WTC11 (cell line): ENCODE results near the gene GPBP1L1. TPM values are rescaled to one million over a fixed set of nuclear protein-coding genes. Genes with fewer than 3 reads are reported as not detected.

Experiments
- ATAC-seq: fragments of 200-7000 bp; cut with Tn5 transposase; 2 replicates; pipeline ENCODE4 v1.10.0; 2021; ENCODE audit warnings: mild to moderate bottlenecking, moderate library complexity
- Bru-seq: library from RNA; stranded (reverse); fragments of 400-500 nt; gene quantifications from one replicate; lab custom pipeline; 2021; lab: Mats Ljungman, UMichigan
- CTCF ChIA-PET: fragments of 300-600 bp; sonication (Branson Sonifier 250); formaldehyde crosslinking; loops from one replicate; lab custom pipeline; 2021; ENCODE audit warnings: antibody characterized with exemption; lab: Charles Lee
- POLR2A ChIA-PET: fragments of 350-600 bp; sonication (Branson Sonifier 250); formaldehyde crosslinking; loops from one replicate; lab custom pipeline; 2021; ENCODE audit warnings: antibody characterized with exemption; lab: Charles Lee
- DNase-seq: peaks from one replicate; pipeline ENCODE4 v3.0.0; 2021; ENCODE audit warnings: low spot score
- H3K27ac Mint-ChIP-seq: 2 replicates; pipeline ENCODE4 v1.8.0; 2021; ENCODE audit warnings: mixed read lengths
- H3K27me3 Mint-ChIP-seq: 2 replicates; pipeline ENCODE4 v1.8.0; 2021; ENCODE audit warnings: low read depth, mild to moderate bottlenecking, moderate library complexity, mixed read lengths
- H3K36me3 Mint-ChIP-seq: 2 replicates; pipeline ENCODE4 v1.8.0; 2021; ENCODE audit warnings: mixed read lengths
- H3K4me1 Mint-ChIP-seq: 2 replicates; pipeline ENCODE4 v1.8.0; 2022; ENCODE audit warnings: mixed read lengths
- H3K4me3 Mint-ChIP-seq: 2 replicates; pipeline ENCODE4 v1.8.0; 2021; ENCODE audit warnings: mild to moderate bottlenecking, moderate library complexity, mixed read lengths
- H3K9me3 Mint-ChIP-seq: 2 replicates; pipeline ENCODE4 v1.8.0; 2021; ENCODE audit warnings: mixed read lengths
- ARID4B ChIP-seq: sonication (generic); formaldehyde crosslinking; IDR thresholded peaks from 2 replicates; pipeline ENCODE4 v1.8.0; 2023; ENCODE audit warnings: missing genetic modification reagents, mild to moderate bottlenecking, borderline replicate concordance
- E2F5 ChIP-seq: sonication (generic); formaldehyde crosslinking; IDR thresholded peaks from 2 replicates; pipeline ENCODE4 v1.8.1; 2022; ENCODE audit warnings: mild to moderate bottlenecking, moderate library complexity, missing genetic modification reagents
- ERG ChIP-seq: fragments of 250-450 bp; sonication (Bioruptor Pico); IDR thresholded peaks from 2 replicates; pipeline ENCODE4 v1.8.0; 2021; ENCODE audit warnings: mild to moderate bottlenecking
- FOXP1 ChIP-seq: sonication (generic); formaldehyde crosslinking; IDR thresholded peaks from 2 replicates; pipeline ENCODE4 v1.8.0; 2022; ENCODE audit warnings: missing genetic modification reagents, mild to moderate bottlenecking, moderate library complexity, borderline replicate concordance
- GTF2I ChIP-seq: fragments of 250-450 bp; sonication (Bioruptor Pico); conservative IDR thresholded peaks from 2 replicates; pipeline ENCODE4 v1.4.0; 2021; ENCODE audit warnings: mild to moderate bottlenecking
- IRF1 ChIP-seq: sonication (generic); formaldehyde crosslinking; IDR thresholded peaks from 2 replicates; pipeline ENCODE4 v1.8.0; 2023; ENCODE audit warnings: missing genetic modification reagents
- KAT7 ChIP-seq: sonication (generic); formaldehyde crosslinking; IDR thresholded peaks from 2 replicates; pipeline ENCODE4 v1.8.1; 2023; ENCODE audit warnings: missing genetic modification reagents, mild to moderate bottlenecking, borderline replicate concordance
- MAX ChIP-seq: sonication (generic); formaldehyde crosslinking; IDR thresholded peaks from 2 replicates; pipeline ENCODE4 v1.8.0; 2022; ENCODE audit warnings: mild to moderate bottlenecking, missing genetic modification reagents
- MYBL2 ChIP-seq: sonication (generic); formaldehyde crosslinking; IDR thresholded peaks from 2 replicates; pipeline ENCODE4 v1.8.1; 2023; ENCODE audit warnings: mild to moderate bottlenecking, moderate library complexity, missing genetic modification reagents
- NFYB ChIP-seq: sonication (generic); formaldehyde crosslinking; conservative IDR thresholded peaks from 2 replicates; pipeline ENCODE4 v1.8.0; 2022; ENCODE audit warnings: low read depth, missing genetic modification reagents
- NR3C1 ChIP-seq: sonication (generic); formaldehyde crosslinking; conservative IDR thresholded peaks from 2 replicates; pipeline ENCODE4 v1.8.1; 2023; ENCODE audit warnings: low read depth, mild to moderate bottlenecking, missing genetic modification reagents
- USF1 ChIP-seq: sonication (generic); formaldehyde crosslinking; IDR thresholded peaks from 2 replicates; pipeline ENCODE4 v1.8.0; 2022; ENCODE audit warnings: mild to moderate bottlenecking, missing genetic modification reagents
- ZMAT4 ChIP-seq: fragments of 250-450 bp; sonication (Bioruptor Pico); IDR thresholded peaks from 2 replicates; pipeline ENCODE4 v1.9.0; 2021; ENCODE audit warnings: mild to moderate bottlenecking
- ZNF232 ChIP-seq: sonication (generic); formaldehyde crosslinking; IDR thresholded peaks from 2 replicates; pipeline ENCODE4 v1.8.0; 2022; ENCODE audit warnings: mild to moderate bottlenecking, missing genetic modification reagents
- ZNF425 ChIP-seq: fragments of 250-450 bp; sonication (Bioruptor Pico); conservative IDR thresholded peaks from 2 replicates; pipeline ENCODE4 v1.9.0; 2021; ENCODE audit warnings: mild to moderate bottlenecking
- ZNF532 ChIP-seq: fragments of 250-450 bp; sonication (Bioruptor Pico); IDR thresholded peaks from 2 replicates; pipeline ENCODE4 v1.9.0; 2021; ENCODE audit warnings: mild to moderate bottlenecking, borderline replicate concordance
- long read RNA-seq, 3 experiments: library from RNA in 1 of 3; library from capped mRNA in 1 of 3; library from polyadenylated mRNA in 1 of 3; unstranded in 2 of 3; stranded (forward) in 1 of 3; transcript quantifications; one replicate each; pipeline ENCODE4 v2.0.0, GENCODE V29; 2021
- total RNA-seq: library from RNA; stranded (reverse); gene quantifications from 3 replicates; pipeline ENCODE4 v1.2.3, GENCODE V29; 2021

GPBP1L1 gene
- total RNA-seq, result 123 to 126 TPM (median 126 TPM) in 3 replicates
- percentile 95 among the genes with signal in this experiment for Bru-seq, nascent RNA
- long read RNA-seq, experiment 1, transcript GPBP1L1-201 (12 exons, 3,599 nt), result minor isoform, 133 of 574 reads
- long read RNA-seq, experiment 1, transcript GPBP1L1-202 (13 exons, 3,736 nt), result major isoform, 190 of 574 reads
- long read RNA-seq, experiment 1, partial matches to known transcripts, result 62 of 574 reads
- long read RNA-seq, experiment 1, other reads (novel, unspliced or antisense), result 185 of 574 reads
- long read RNA-seq, experiment 2, transcript GPBP1L1-201 (12 exons, 3,599 nt), result major isoform, 27 of 98 reads
- long read RNA-seq, experiment 2, transcript GPBP1L1-202 (13 exons, 3,736 nt), result minor isoform, 15 of 98 reads
- long read RNA-seq, experiment 2, partial matches to known transcripts, result 20 of 98 reads
- long read RNA-seq, experiment 2, other reads (novel, unspliced or antisense), result 30 of 98 reads
- long read RNA-seq, experiment 3, transcript GPBP1L1-202 (13 exons, 3,736 nt), result major isoform, 5 of 19 reads
- long read RNA-seq, experiment 3, partial matches to known transcripts, result 1 of 19 reads
- long read RNA-seq, experiment 3, other reads (novel, unspliced or antisense), result 8 of 19 reads

GRCh38 chr1:45686288-45687013 lies at the start of gene GPBP1L1:
GPBP1L1 (minus strand) TSS chr1:45686533; CDS start chr1:45659087, 27,446 bp downstream.
- Mint-ChIP-seq H3K36me3 (peaks cover 10% of the 10 kb centered on the region), H3K27ac (peak within 1 kb of the TSS; percentile 99), H3K27me3 (no peaks in the 10 kb centered on the region; the same call in 1 of the 2 replicates), H3K4me1 (peaks cover 30% of the 10 kb centered on the region), H3K4me3 (peak within 1 kb of the TSS; percentile 98), H3K9me3 (no peaks in the 10 kb centered on the region)
- POLR2A ChIA-PET, result interaction anchor here (0.6 to 2.3 kb wide), 10 partner anchors 10 to 222 kb away, joined by 3 to 14 read pairs (median 4); partner anchors contain the start of genes IPP, MAST2, MMACHC and NASP
- ATAC-seq (peak; percentile 79), DNase-seq (peak; percentile 97)
- CTCF ChIA-PET, result interaction anchor here (1.1 to 1.2 kb wide), 3 partner anchors 168 to 244 kb away, joined by 3 to 6 read pairs (median 3); no protein-coding TSS in a partner anchor
- TF ChIP-seq GTF2I (CRISPR knock-in tag) (0 out of 2 replicates have a peak, but pooled peaks have one; percentile 45), ERG (CRISPR knock-in tag) (no peak), KAT7 (CRISPR knock-in tag) (0 out of 2 replicates have a peak, but pooled peaks have one; percentile 37), ZNF232 (CRISPR knock-in tag) (0 out of 2 replicates have a peak, but pooled peaks have one; percentile 12), NR3C1 (CRISPR knock-in tag) (no peak), ZNF532 (CRISPR knock-in tag) (no peak), MAX (CRISPR knock-in tag) (peak; percentile 65; the same call in 1 of the 2 replicates), ZNF425 (CRISPR knock-in tag) (no peak), MYBL2 (peak; percentile 39; the same call in 1 of the 2 replicates), IRF1 (CRISPR knock-in tag) (no peak), FOXP1 (peak; percentile 76; the same call in 1 of the 2 replicates), NFYB (CRISPR knock-in tag) (0 out of 2 replicates have a peak, but pooled peaks have one; percentile 15), USF1 (CRISPR knock-in tag) (no peak), E2F5 (CRISPR knock-in tag) (no peak), ZMAT4 (CRISPR knock-in tag) (0 out of 2 replicates have a peak, but pooled peaks have one; percentile 31), ARID4B (0 out of 2 replicates have a peak, but pooled peaks have one; percentile 27)
